H1 (cell line): ENCODE measurements around the gene GABARAPL2. TPM values are rescaled to one million over a fixed set of nuclear protein-coding genes. Genes with fewer than 3 reads are reported as not detected.

ENCODE experiments used
- CTCF ChIA-PET: fragments of 300-600 bp; sonication (Branson Sonifier 250); formaldehyde crosslinking; loops from one replicate; lab custom pipeline; 2021; ENCODE audit not compliant: partially characterized antibody; lab: Charles Lee
- POLR2A ChIA-PET: fragments of 300-600 bp; sonication (Branson Sonifier 250); formaldehyde crosslinking; loops from one replicate; lab custom pipeline; 2021; ENCODE audit warnings: inconsistent platforms; ENCODE audit not compliant: partially characterized antibody; lab: Charles Lee
- DNase-seq, 2 experiments: peaks; one replicate each; pipeline versions ENCODE4 v3.0.0 to v3.0.0-alpha.2; 2010 to 2022; ENCODE audit warnings: low spot score in 2 of 2, low read depth in 1 of 2, mixed read lengths in 1 of 2
- FAIRE-seq: peaks from 2 replicates; lab custom pipeline; 2011; peaks lifted over from hg19 to GRCh38; lab: Jason Lieb, UNC
- H2AFZ ChIP-seq: 2 replicates; pipeline ENCODE4 v1.8.1; 2012; ENCODE audit warnings: low read length, inconsistent platforms
- H2AK5ac ChIP-seq: 2 replicates; pipeline ENCODE4 v1.6.1; 2013; ENCODE audit warnings: low read depth, low read length
- H2BK120ac ChIP-seq: replicated peaks from 2 replicates; pipeline ENCODE3; 2013; ENCODE audit warnings: low read depth, low read length, inconsistent platforms
- H2BK12ac ChIP-seq: 2 replicates; pipeline ENCODE4 v1.6.1; 2013; ENCODE audit warnings: low read depth, low read length
- H2BK15ac ChIP-seq: 2 replicates; pipeline ENCODE4 v1.6.1; 2013; ENCODE audit warnings: low read length
- H2BK20ac ChIP-seq: 2 replicates; pipeline ENCODE4 v1.6.1; 2013; ENCODE audit warnings: low read length
- H2BK5ac ChIP-seq: 2 replicates; pipeline ENCODE4 v1.6.1; 2013; ENCODE audit warnings: low read depth, low read length
- H3K14ac ChIP-seq: 2 replicates; pipeline ENCODE4 v1.6.1; 2013; ENCODE audit warnings: inconsistent platforms; ENCODE audit not compliant: insufficient read length
- H3K18ac ChIP-seq: 2 replicates; pipeline ENCODE4 v1.6.1; 2013; ENCODE audit warnings: low read length; ENCODE audit errors: extremely low read depth
- H3K23ac ChIP-seq: 2 replicates; pipeline ENCODE4 v1.6.1; 2013; ENCODE audit warnings: inconsistent platforms; ENCODE audit not compliant: insufficient read length
- H3K23me2 ChIP-seq: 2 replicates; pipeline ENCODE4 v1.6.1; 2013; ENCODE audit warnings: low read depth, low read length
- H3K27ac ChIP-seq: 2 replicates; pipeline ENCODE4 v1.6.1; 2011; ENCODE audit warnings: low read depth, low read length, inconsistent platforms
- H3K27me3 ChIP-seq, 4 experiments: replicated peaks in 1 of 4; 1 replicate in 1 of 4; 2 replicates in 3 of 4; pipeline versions ENCODE4 v1.6.1 to v1.8.1; 2011 to 2013; ENCODE audit warnings: low read length in 3 of 4, mild to moderate bottlenecking in 3 of 4, inconsistent platforms in 2 of 4, mixed read lengths in 2 of 4, moderate library complexity in 1 of 4; ENCODE audit not compliant: control insufficient read depth in 3 of 4, insufficient read depth in 3 of 4; ENCODE audit errors: extremely low read depth in 1 of 4
- H3K36me3 ChIP-seq, 4 experiments: 2 replicates each; pipeline versions ENCODE4 v1.6.1 to v1.8.1; 2011 to 2013; ENCODE audit warnings: mild to moderate bottlenecking in 4 of 4, low read length in 3 of 4, moderate library complexity in 2 of 4, control low read depth in 1 of 4, inconsistent platforms in 1 of 4; ENCODE audit not compliant: insufficient read depth in 4 of 4, control insufficient read depth in 2 of 4
- H3K4ac ChIP-seq: replicated peaks from 2 replicates; pipeline ENCODE3; 2013; ENCODE audit warnings: low read length, low read depth, mixed read lengths, inconsistent platforms; ENCODE audit not compliant: insufficient read length
- H3K4me1 ChIP-seq, 4 experiments: replicated peaks in 1 of 4; 1 replicate in 1 of 4; 2 replicates in 3 of 4; pipeline versions ENCODE4 v1.6.1 to v1.8.1; 2011 to 2013; ENCODE audit warnings: low read length in 3 of 4, inconsistent platforms in 2 of 4, mixed read lengths in 1 of 4; ENCODE audit not compliant: insufficient read depth in 4 of 4, control insufficient read depth in 3 of 4
- H3K4me2 ChIP-seq, 2 experiments: 2 replicates each; pipeline versions ENCODE4 v1.6.1 to v1.8.1; 2011 to 2013; ENCODE audit warnings: low read depth in 2 of 2, low read length in 2 of 2, control low read depth in 1 of 2, inconsistent platforms in 1 of 2, mild to moderate bottlenecking in 1 of 2; ENCODE audit not compliant: insufficient read depth in 1 of 2
- H3K4me3 ChIP-seq, 4 experiments: fragments of 200-600, 300-600 bp in 1 of 4; sonication (generic), shearing (Covaris generic), sonication (Bioruptor Twin) in 1 of 4; 2 replicates each; pipeline versions ENCODE4 v1.5.1 to v1.8.1; 2011 to 2016; ENCODE audit warnings: low read length in 4 of 4, low read depth in 3 of 4, control low read depth in 2 of 4, inconsistent platforms in 2 of 4, mild to moderate bottlenecking in 2 of 4, mixed read lengths in 1 of 4, moderate library complexity in 1 of 4; ENCODE audit not compliant: insufficient read depth in 2 of 4; ENCODE audit errors: extremely low read depth in 1 of 4
- H3K56ac ChIP-seq: replicated peaks from 2 replicates; pipeline ENCODE3; 2013; ENCODE audit warnings: low read depth, mild to moderate bottlenecking, mixed read lengths, low read length, inconsistent platforms; ENCODE audit not compliant: insufficient read length
- H3K79me1 ChIP-seq: 2 replicates; pipeline ENCODE4 v1.6.1; 2013; ENCODE audit warnings: low read depth, low read length, control low read depth
- H3K79me2 ChIP-seq, 2 experiments: 2 replicates each; pipeline versions ENCODE4 v1.6.1 to v1.8.1; 2012 to 2013; ENCODE audit warnings: low read length in 2 of 2, mild to moderate bottlenecking in 2 of 2, inconsistent platforms in 1 of 2; ENCODE audit not compliant: insufficient read depth in 2 of 2, control insufficient read depth in 1 of 2
- H3K9ac ChIP-seq, 4 experiments: replicated peaks in 1 of 4; 1 replicate in 1 of 4; 2 replicates in 3 of 4; pipeline versions ENCODE4 v1.6.1 to v1.8.1; 2011 to 2013; ENCODE audit warnings: low read depth in 3 of 4, low read length in 3 of 4, control low read depth in 2 of 4, mild to moderate bottlenecking in 2 of 4, moderate library complexity in 2 of 4, inconsistent platforms in 1 of 4; ENCODE audit errors: extremely low read depth in 1 of 4
- H3K9me3 ChIP-seq, 2 experiments: 2 replicates each; pipeline versions ENCODE4 v1.6.1 to v1.8.1; 2012 to 2013; ENCODE audit warnings: mild to moderate bottlenecking in 2 of 2, moderate library complexity in 2 of 2, control low read depth in 1 of 2, inconsistent platforms in 1 of 2, low read depth in 1 of 2, low read length in 1 of 2, mixed read lengths in 1 of 2; ENCODE audit not compliant: insufficient read depth in 2 of 2
- H4K20me1 ChIP-seq, 2 experiments: replicated peaks in 1 of 2; 2 replicates each; pipeline versions ENCODE3 to v1.8.1; 2011 to 2013; ENCODE audit warnings: inconsistent platforms in 2 of 2, low read length in 2 of 2, mild to moderate bottlenecking in 1 of 2; ENCODE audit not compliant: insufficient read depth in 2 of 2, control insufficient read depth in 1 of 2
- H4K5ac ChIP-seq: 2 replicates; pipeline ENCODE4 v1.6.1; 2013; ENCODE audit warnings: low read length, low read depth, mixed read lengths, inconsistent platforms; ENCODE audit not compliant: insufficient read length
- H4K8ac ChIP-seq: 2 replicates; pipeline ENCODE4 v1.8.0; 2013; ENCODE audit warnings: mild to moderate bottlenecking, moderate library complexity, low read length, inconsistent platforms; ENCODE audit not compliant: insufficient read depth; ENCODE audit errors: extremely low read depth
- H4K91ac ChIP-seq: replicated peaks from 2 replicates; pipeline ENCODE3; 2013; ENCODE audit warnings: low read length, mixed read lengths, inconsistent platforms; ENCODE audit not compliant: insufficient read length
- ASH2L ChIP-seq: fragments of 200-600, 300-600 bp; sonication (generic); IDR thresholded peaks from one replicate; pipeline ENCODE4 v1.7.1; 2017; ENCODE audit warnings: low read length
- BACH1 ChIP-seq: IDR thresholded peaks from 2 replicates; pipeline ENCODE4 v1.6.1; 2012; ENCODE audit warnings: low read length, improper control_type of control experiment
- EZH2 ChIP-seq: fragments of 200-600 bp; sonication (generic); IDR thresholded peaks from 2 replicates; pipeline ENCODE4 v1.7.1; 2012; ENCODE audit warnings: low read depth, mild to moderate bottlenecking, moderate library complexity, low read length, inconsistent platforms; ENCODE audit not compliant: severe bottlenecking
- NANOG ChIP-seq: IDR thresholded peaks from 2 replicates; pipeline ENCODE4 v1.6.1; 2011; ENCODE audit warnings: low read length, low read depth, mild to moderate bottlenecking, inconsistent platforms; ENCODE audit not compliant: insufficient read depth, poor library complexity, severe bottlenecking
- WGBS, 2 experiments: shearing (Covaris generic) in 1 of 2; methylation state at CpG; one replicate each; pipeline versions ENCODE4 v1.1.6 to v1.1.7; 2013 to 2015; ENCODE audit warnings: low lambda C conversion rate in 2 of 2, mixed read lengths in 2 of 2, inconsistent platforms in 1 of 2, low coverage in 1 of 2, missing lambda C conversion rate in 1 of 2; ENCODE audit not compliant: insufficient replicate concordance in 2 of 2, insufficient coverage in 1 of 2, insufficient read length in 1 of 2; ENCODE audit errors: extremely low coverage in 1 of 2, missing lambda C conversion rate in 1 of 2; 5-methylcytosine and 5-hydroxymethylcytosine counted together
- polyA plus RNA-seq, 7 experiments: library from polyadenylated mRNA; depleted of rRNA in 3 of 7; stranded (reverse) in 5 of 7; unstranded in 2 of 7; fragments of >200 nt in 5 of 7; fragments of 200-250 nt in 2 of 7; gene quantifications; 1 replicate in 5 of 7; 2 replicates in 1 of 7; 4 replicates in 1 of 7; pipeline versions ENCODE4 v1.2.1 to v1.2.3, GENCODE V29; 2011 to 2013; ENCODE audit warnings: missing spikeins in 2 of 7, mixed read lengths in 2 of 7
- total RNA-seq: library from RNA; stranded (reverse); fragmentation: NEBNext Ultra II Directional; extraction: Animal tissue kit (Norgen Biotek cat#: 25700); gene quantifications from 2 replicates; pipeline ENCODE4 v1.2.1, GENCODE V29; 2021

Gene GABARAPL2
- total and polyA plus RNA-seq, 2 of the 8 experiments (the other 6 are each of a cell fraction or from before 2014, with no cell fraction given): 65.8 to 71.3 TPM

DNA sequence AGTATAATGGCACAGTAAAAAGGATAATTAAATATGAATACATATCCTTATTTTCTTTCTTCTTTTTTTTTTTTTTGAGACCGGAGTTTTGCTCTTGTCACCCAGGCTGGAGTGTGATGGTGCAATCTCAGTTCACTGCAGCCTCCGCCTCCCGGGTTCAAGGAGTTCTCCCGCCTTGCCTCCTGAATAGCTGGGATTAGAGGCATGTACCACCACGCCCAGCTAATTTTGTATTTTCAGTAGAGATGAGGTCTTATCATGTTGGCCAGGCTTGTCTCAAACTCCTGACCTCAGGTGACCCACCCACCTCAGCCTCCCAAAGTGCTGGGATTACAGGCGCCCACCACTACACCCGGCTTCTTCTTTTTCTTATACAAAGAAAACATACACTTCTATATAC, 12.0 kb downstream of the GABARAPL2 start:
- Histone ChIP-seq H3K9ac (no peak overlapping the region), H3K27ac (no peak overlapping the region), H3K18ac (no peak overlapping the region), H3K23me2 (no peaks in the 10 kb centered on the region), H3K56ac (no peak overlapping the region), H4K20me1 (peaks cover 0 to 3% of the 10 kb centered on the region in 2 experiments), H3K36me3 (peaks cover 2 to 38% (median 25%) of the 10 kb centered on the region in 4 experiments; a peak in 7 of 8 replicates), H4K5ac (no peak overlapping the region), H2BK20ac (no peak overlapping the region), H3K79me2 (no peaks in the 10 kb centered on the region), H2AK5ac (no peak overlapping the region), H2BK15ac (no peak overlapping the region), H2AFZ (no peak overlapping the region), H2BK5ac (no peak overlapping the region), H4K8ac (no peak overlapping the region), H3K27me3 (no peaks in the 10 kb centered on the region), H3K14ac (no peak overlapping the region), H2BK120ac (no peak overlapping the region), H2BK12ac (no peak overlapping the region), H3K4ac (no peak overlapping the region), H4K91ac (no peak overlapping the region), H3K4me3 (no peak overlapping the region), H3K9me3 (no peaks in the 10 kb centered on the region), H3K79me1 (peaks cover 3% of the 10 kb centered on the region; the same call in 1 of the 2 replicates), H3K4me1 (peaks cover 0 to 12% (median 2%) of the 10 kb centered on the region in 4 experiments; a peak in 3 of 7 replicates), H3K23ac (no peak overlapping the region), H3K4me2 (no peak overlapping the region)
- ChIA-PET CTCF (interaction anchor here (1.2 kb wide), 1 partner anchor 113 kb away, joined by 3 read pairs; the partner anchor contains the start of gene TMEM170A), POLR2A (interaction anchor here (1.4 to 1.8 kb wide), 2 partner anchors 9 to 16 kb away, joined by 3 read pairs; no protein-coding TSS in a partner anchor)
- DNase-seq (no peak), FAIRE-seq (no peak)
- 88% methylated on average over 7 of the region's 7 CpGs; no CpG with 5 or more reads in 1 of the 2 experiments for WGBS, 2 experiments
- TF ChIP-seq ASH2L (no peak), EZH2 (no peak), BACH1 (no peak), NANOG (no peak)
